ENCODE measurements around the gene PLEKHH2. TPM values are rescaled to one million over a fixed set of nuclear protein-coding genes. Genes with fewer than 3 reads are reported as not detected.
"Not testable (repeated sequence)": the region's sequence is repeated elsewhere in the genome, so short reads cannot be mapped to it uniquely, and the experiment has no call there.

Gene PLEKHH2
- total RNA-seq, 4 donors from 2014 or later: 18.9 to 37.4 (median 25.1) TPM

- H3K9me3 ChIP-seq: no peaks in the 10 kb centered on the region
- TF ChIP-seq POLR2A (IDR thresholded peaks at IDR 0.05) (peak; percentile 91 to 92), POLR2AphosphoS5 (IDR thresholded peaks at IDR 0.05) (peak; percentile 99), CTCF (IDR thresholded peaks at IDR 0.05) (no peak), EP300 (IDR thresholded peaks at IDR 0.05) (no peak)
- ATAC-seq: peak; percentile 99
- no peaks in the 10 kb centered on the region for H3K27me3 ChIP-seq
- peak within 1 kb of the TSS; percentile 58 to 72 for H3K4me3 ChIP-seq
- H3K4me1 ChIP-seq: peaks cover 4 to 31% (median 7%) of the 10 kb centered on the region in 3 donors
- H3K27ac ChIP-seq: peak within 1 kb of the TSS; percentile 87 to 94 (median 92)
- peaks cover 0 to 16% of the 10 kb centered on the region in 2 donors for H3K36me3 ChIP-seq
- WGBS, 2 donors (ENCODE audit: low coverage in 1 of 2): 0% methylated on average over 6 to 10 of the region's 52 CpGs
Measured at GRCh38 chr2:43595603-43596412, 41.3 kb upstream of the PLEKHH2 start, which contains the start of gene THADA. Gene THADA (minus strand): TSS chr2:43596038. CDS start chr2:43592392, 3,646 bp downstream.

DNA sequence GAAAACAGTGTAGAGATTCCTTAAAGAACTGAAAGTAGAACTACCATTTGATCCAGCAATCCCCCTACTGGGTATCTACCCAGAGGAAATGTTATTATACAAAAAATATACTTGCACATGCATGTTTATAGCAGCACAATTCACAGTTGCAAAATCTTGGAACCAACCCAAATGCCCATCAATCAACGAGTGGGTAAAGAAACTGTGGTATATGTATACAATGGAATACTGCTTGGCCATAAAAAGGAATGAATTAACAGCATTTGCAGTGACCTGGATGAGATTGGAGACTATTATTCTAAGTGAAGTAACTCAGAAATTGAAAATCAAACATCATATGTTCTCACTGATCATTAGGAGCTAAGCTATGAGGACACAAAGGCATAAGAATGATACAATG, 36.5 kb upstream of the PLEKHH2 start:
- not testable (repeated sequence) for ATAC-seq, H3K4me1 ChIP-seq, H3K4me3 ChIP-seq, H3K36me3 ChIP-seq, H3K27me3 ChIP-seq, H3K27ac ChIP-seq, H3K9me3 ChIP-seq
- 50 to 60% methylated on average over 1 of the region's 1 CpG for WGBS, 2 donors (ENCODE audit: low coverage in 1 of 2)

DNA sequence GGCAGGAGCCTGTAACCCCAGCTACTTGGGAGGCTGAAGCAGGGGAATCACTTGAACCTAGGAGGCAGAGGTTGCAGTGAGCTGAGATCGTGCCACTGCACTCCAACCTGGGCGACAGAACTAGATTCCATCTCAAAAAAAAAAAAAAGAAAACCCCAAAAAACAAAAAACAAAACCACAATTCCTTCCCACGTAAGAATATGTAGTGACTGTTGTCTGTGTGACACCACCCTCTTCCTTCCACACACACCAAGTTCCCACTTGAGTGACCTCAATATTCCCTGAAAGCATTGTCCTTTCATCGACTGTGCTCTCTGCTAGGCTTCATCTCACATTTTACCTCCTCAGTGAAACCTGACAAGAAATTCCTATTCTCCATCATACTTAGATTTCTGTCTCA, 32.4 kb upstream of the PLEKHH2 start:
- 30 to 63% methylated on average over 1 to 4 of the region's 4 CpGs for WGBS, 2 donors (ENCODE audit: low coverage in 1 of 2)
- no peak for ATAC-seq

DNA sequence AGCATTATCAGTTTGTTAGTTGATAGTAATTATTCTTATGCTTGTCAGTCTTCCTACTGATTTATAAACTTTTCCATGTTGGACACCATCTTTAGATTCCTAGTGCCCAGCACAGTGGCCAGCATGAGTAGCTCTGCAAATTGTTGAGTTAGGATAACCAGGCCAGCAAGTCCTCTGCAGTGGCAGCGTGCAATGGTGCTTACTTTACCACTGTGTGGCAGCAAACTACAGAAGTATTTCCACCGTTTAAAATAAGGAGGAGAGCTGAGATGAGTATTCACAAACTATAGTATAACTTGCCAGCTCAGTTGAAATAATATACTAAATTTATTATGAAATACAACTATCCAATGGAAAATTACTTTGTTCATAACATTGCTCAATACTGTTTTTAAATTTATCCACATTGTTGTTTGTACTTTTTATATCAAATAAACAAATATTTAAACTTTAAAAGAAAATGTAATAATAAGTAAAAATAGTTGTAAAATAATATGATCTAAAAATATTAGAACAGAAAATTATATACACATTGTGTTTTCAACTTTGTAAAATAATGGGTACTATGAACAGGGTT, 31.9 kb upstream of the PLEKHH2 start:
- Histone ChIP-seq H3K36me3 (no peaks in the 10 kb centered on the region), H3K27me3 (no peaks in the 10 kb centered on the region), H3K4me1 (peaks cover 0 to 5% (median 0%) of the 10 kb centered on the region in 3 donors), H3K9me3 (no peaks in the 10 kb centered on the region), H3K4me3 (no peak overlapping the region), H3K27ac (no peak overlapping the region)
- TF ChIP-seq CTCF (IDR thresholded peaks at IDR 0.05) (peak in 2 of 4 experiments; percentile 27 to 30), POLR2AphosphoS5 (IDR thresholded peaks at IDR 0.05) (no peak)
- ATAC-seq: no peak
- WGBS, 2 donors (ENCODE audit: low coverage in 1 of 2): 5 to 11% methylated on average over 2 of the region's 2 CpGs

More for the DNA sequence above, 32.4 kb upstream of the PLEKHH2 start:
- Histone ChIP-seq H3K27me3 (no peaks in the 10 kb centered on the region), H3K4me3 (no peak overlapping the region), H3K36me3 (no peaks in the 10 kb centered on the region), H3K4me1 (peaks cover 0 to 5% (median 0%) of the 10 kb centered on the region in 3 donors), H3K27ac (no peak overlapping the region), H3K9me3 (no peaks in the 10 kb centered on the region)
- TF ChIP-seq POLR2A (IDR thresholded peaks at IDR 0.05): no peak

DNA sequence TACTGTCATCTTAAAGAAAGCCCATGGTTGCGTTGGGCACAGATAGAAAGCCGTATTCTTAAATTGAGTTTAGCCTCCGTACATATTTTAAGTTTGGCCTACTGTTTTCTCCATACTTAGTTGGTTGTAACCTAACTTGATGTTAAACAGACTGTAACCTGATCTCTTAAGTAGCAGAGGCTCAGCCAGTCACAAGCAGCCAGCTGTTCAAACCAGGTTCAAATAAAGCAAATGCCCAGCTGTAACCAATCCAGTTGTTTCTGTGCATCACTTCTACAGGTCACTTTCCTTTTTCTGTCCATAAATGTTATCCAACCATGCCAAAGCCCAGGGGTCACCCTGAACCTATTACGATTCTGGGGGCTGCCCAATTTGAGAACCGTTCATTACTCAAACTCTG, 31.2 kb upstream of the PLEKHH2 start:
- no peaks in the 10 kb centered on the region for H3K27me3 ChIP-seq
- peaks cover 0 to 5% (median 0%) of the 10 kb centered on the region in 3 donors for H3K4me1 ChIP-seq
- no peak overlapping the region for H3K27ac ChIP-seq
- H3K4me3 ChIP-seq: no peak overlapping the region
- TF ChIP-seq POLR2AphosphoS5 (IDR thresholded peaks at IDR 0.05) (no peak), EP300 (IDR thresholded peaks at IDR 0.05) (no peak), CTCF (IDR thresholded peaks at IDR 0.05) (no peak)
- H3K9me3 ChIP-seq: no peaks in the 10 kb centered on the region
- ATAC-seq: no peak
- H3K36me3 ChIP-seq: no peaks in the 10 kb centered on the region
- WGBS, 2 donors (ENCODE audit: low coverage in 1 of 2): 76 to 81% methylated on average over 3 to 5 of the region's 5 CpGs

All from gastroesophageal sphincter (tissue), 4 donors.